Panc1 (cell line): ENCODE measurements around the gene NRP2. TPM values are rescaled to one million over a fixed set of nuclear protein-coding genes. Genes with fewer than 3 reads are reported as not detected.

Source experiments
- ATAC-seq: fragments of 200-7000 bp; cut with Tn5 transposase; 2 replicates; pipeline ENCODE4 v1.9.1; 2020; ENCODE audit warnings: mild to moderate bottlenecking, moderate library complexity
- BruUV-seq: library from RNA; stranded (reverse); fragments of 400-500 nt; replicated peaks from 2 replicates; lab custom pipeline; 2021; lab: Mats Ljungman, UMichigan
- CTCF ChIA-PET: fragments of 300-600 bp; sonication (Branson Sonifier 250); formaldehyde crosslinking; loops from one replicate; lab custom pipeline; 2022; ENCODE audit warnings: antibody characterized with exemption; lab: Charles Lee
- POLR2A ChIA-PET: fragments of 300-600 bp; sonication (Branson Sonifier 250); formaldehyde crosslinking; loops from one replicate; lab custom pipeline; 2022; ENCODE audit warnings: antibody characterized with exemption; lab: Charles Lee
- DNase-seq: peaks from one replicate; pipeline ENCODE4 v3.0.0-alpha.2; 2010; ENCODE audit warnings: low read depth, low spot score
- H3K27ac ChIP-seq: 2 replicates; pipeline ENCODE4 v1.5.1; 2011; ENCODE audit warnings: mild to moderate bottlenecking, low read length, inconsistent platforms
- H3K27me3 ChIP-seq: fragments of 200-500 bp; sonication (Bioruptor generic); 2 replicates; pipeline ENCODE4 v1.6.0; 2014; ENCODE audit warnings: low read length, inconsistent platforms; ENCODE audit not compliant: control insufficient read depth, insufficient read depth
- H3K36me3 ChIP-seq: fragments of 200-500 bp; sonication (Bioruptor generic); 2 replicates; pipeline ENCODE4 v1.5.1; 2014; ENCODE audit warnings: inconsistent platforms, mild to moderate bottlenecking, low read length, moderate library complexity; ENCODE audit not compliant: control insufficient read depth, insufficient read depth
- H3K4me1 ChIP-seq: 2 replicates; pipeline ENCODE4 v1.5.1; 2011; ENCODE audit warnings: inconsistent platforms, mild to moderate bottlenecking, low read length, moderate library complexity; ENCODE audit not compliant: control insufficient read depth, insufficient read depth
- H3K4me3 ChIP-seq, 2 experiments: 2 replicates each; pipeline ENCODE4 v1.5.1; 2011 to 2012; ENCODE audit warnings: low read depth in 2 of 2, low read length in 2 of 2, mild to moderate bottlenecking in 2 of 2, inconsistent platforms in 1 of 2, moderate library complexity in 1 of 2
- H3K9me3 ChIP-seq: fragments of 200-500 bp; sonication (Bioruptor generic); 2 replicates; pipeline ENCODE4 v1.5.1; 2014; ENCODE audit warnings: low read depth, mild to moderate bottlenecking, inconsistent platforms, low read length, moderate library complexity; ENCODE audit not compliant: control insufficient read depth, insufficient read depth
- POLR2AphosphoS5 ChIP-seq: IDR thresholded peaks from 2 replicates; pipeline ENCODE4 v1.6.1; 2012; ENCODE audit warnings: mild to moderate bottlenecking, low read depth, low read length, moderate library complexity
- SIN3A ChIP-seq: IDR thresholded peaks from 2 replicates; pipeline ENCODE4 v1.6.1; 2012; ENCODE audit warnings: low read depth, mild to moderate bottlenecking, low read length, moderate library complexity, borderline replicate concordance; ENCODE audit not compliant: insufficient read depth
- TCF7L2 ChIP-seq: IDR thresholded peaks from 2 replicates; pipeline ENCODE4 v1.6.1; 2011; ENCODE audit warnings: mild to moderate bottlenecking, low read depth, low read length, inconsistent platforms
- in situ Hi-C: cut with HindIII; loops from 2 replicates; pipeline ENCODE4 v1.10.0; 2016; ENCODE audit warnings: low sequenced_read_pairs, low pct_unique_long_range_greater_than_20kb
- intact Hi-C: fragments of 100-400 bp; cut with micrococcal nuclease; formaldehyde crosslinking; loops from one replicate; pipeline ENCODE4 v1.10.0; 2022; ENCODE audit not compliant: unreplicated experiment
- total RNA-seq: library from RNA; stranded (reverse); gene quantifications from one replicate; pipeline ENCODE4 v1.2.1, GENCODE V29; 2021; ENCODE audit not compliant: unreplicated experiment
- TF ChIP-seq, protein P1 (sequence below): fragments of 450-650 bp; IDR thresholded peaks from 2 replicates; pipeline ENCODE4 v1.5.1; 2017; ENCODE audit warnings: mild to moderate bottlenecking
- TF ChIP-seq, protein P2 (sequence below), 2 experiments: IDR thresholded peaks; 2 replicates each; pipeline ENCODE4 v1.6.1; 2011 to 2012; ENCODE audit warnings: low read depth in 2 of 2, control low read depth in 1 of 2, low read length in 1 of 2, mild to moderate bottlenecking in 1 of 2, moderate library complexity in 1 of 2; ENCODE audit not compliant: insufficient read depth in 1 of 2

The NRP2 gene
- total RNA-seq, 1 experiment from 2014 or later, result 6.7 TPM

DNA sequence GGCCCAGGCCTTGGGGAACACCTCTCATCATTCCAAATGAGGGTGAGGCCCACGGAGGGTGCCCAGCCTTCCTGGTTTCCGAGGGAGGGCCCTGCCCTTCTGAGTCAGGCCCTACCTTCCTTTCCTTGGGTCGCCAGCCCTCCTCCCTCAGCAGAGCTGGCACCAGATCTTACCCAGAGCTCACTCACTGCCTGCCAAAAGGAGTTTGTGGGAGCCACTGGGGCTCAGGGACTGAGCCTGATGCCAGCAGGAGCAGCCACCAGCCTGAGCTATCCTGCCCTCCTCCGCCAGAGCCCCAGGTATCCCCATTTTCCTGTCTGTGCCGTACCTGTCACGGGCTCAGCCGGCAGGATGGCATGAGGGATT lies 64.1 kb downstream of the NRP2 start:
- intact Hi-C loops (no loop called here), in situ Hi-C loops (no loop called here)
- DNase-seq (no peak), ATAC-seq (no peak)
- Histone ChIP-seq H3K36me3 (no peaks in the 10 kb centered on the region), H3K27ac (no peak overlapping the region), H3K4me1 (no peaks in the 10 kb centered on the region), H3K9me3 (no peaks in the 10 kb centered on the region), H3K4me3 (no peak overlapping the region), H3K27me3 (peaks cover 4% of the 10 kb centered on the region; the same call in 1 of the 2 replicates)
- ChIA-PET POLR2A (no interaction called here), CTCF (no interaction called here)
- no TSS peak for BruUV-seq
- TF ChIP-seq SIN3A, result no peak
- TF ChIP-seq TCF7L2, result no peak
- no peak for TF ChIP-seq POLR2AphosphoS5
- TF ChIP-seq, protein P1, sequence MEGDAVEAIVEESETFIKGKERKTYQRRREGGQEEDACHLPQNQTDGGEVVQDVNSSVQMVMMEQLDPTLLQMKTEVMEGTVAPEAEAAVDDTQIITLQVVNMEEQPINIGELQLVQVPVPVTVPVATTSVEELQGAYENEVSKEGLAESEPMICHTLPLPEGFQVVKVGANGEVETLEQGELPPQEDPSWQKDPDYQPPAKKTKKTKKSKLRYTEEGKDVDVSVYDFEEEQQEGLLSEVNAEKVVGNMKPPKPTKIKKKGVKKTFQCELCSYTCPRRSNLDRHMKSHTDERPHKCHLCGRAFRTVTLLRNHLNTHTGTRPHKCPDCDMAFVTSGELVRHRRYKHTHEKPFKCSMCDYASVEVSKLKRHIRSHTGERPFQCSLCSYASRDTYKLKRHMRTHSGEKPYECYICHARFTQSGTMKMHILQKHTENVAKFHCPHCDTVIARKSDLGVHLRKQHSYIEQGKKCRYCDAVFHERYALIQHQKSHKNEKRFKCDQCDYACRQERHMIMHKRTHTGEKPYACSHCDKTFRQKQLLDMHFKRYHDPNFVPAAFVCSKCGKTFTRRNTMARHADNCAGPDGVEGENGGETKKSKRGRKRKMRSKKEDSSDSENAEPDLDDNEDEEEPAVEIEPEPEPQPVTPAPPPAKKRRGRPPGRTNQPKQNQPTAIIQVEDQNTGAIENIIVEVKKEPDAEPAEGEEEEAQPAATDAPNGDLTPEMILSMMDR, result no peak
- TF ChIP-seq, protein P2, sequence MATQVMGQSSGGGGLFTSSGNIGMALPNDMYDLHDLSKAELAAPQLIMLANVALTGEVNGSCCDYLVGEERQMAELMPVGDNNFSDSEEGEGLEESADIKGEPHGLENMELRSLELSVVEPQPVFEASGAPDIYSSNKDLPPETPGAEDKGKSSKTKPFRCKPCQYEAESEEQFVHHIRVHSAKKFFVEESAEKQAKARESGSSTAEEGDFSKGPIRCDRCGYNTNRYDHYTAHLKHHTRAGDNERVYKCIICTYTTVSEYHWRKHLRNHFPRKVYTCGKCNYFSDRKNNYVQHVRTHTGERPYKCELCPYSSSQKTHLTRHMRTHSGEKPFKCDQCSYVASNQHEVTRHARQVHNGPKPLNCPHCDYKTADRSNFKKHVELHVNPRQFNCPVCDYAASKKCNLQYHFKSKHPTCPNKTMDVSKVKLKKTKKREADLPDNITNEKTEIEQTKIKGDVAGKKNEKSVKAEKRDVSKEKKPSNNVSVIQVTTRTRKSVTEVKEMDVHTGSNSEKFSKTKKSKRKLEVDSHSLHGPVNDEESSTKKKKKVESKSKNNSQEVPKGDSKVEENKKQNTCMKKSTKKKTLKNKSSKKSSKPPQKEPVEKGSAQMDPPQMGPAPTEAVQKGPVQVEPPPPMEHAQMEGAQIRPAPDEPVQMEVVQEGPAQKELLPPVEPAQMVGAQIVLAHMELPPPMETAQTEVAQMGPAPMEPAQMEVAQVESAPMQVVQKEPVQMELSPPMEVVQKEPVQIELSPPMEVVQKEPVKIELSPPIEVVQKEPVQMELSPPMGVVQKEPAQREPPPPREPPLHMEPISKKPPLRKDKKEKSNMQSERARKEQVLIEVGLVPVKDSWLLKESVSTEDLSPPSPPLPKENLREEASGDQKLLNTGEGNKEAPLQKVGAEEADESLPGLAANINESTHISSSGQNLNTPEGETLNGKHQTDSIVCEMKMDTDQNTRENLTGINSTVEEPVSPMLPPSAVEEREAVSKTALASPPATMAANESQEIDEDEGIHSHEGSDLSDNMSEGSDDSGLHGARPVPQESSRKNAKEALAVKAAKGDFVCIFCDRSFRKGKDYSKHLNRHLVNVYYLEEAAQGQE (IDR thresholded peaks at IDR 0.05; ENCODE audit: insufficient read depth in 1 of 2, low read depth in 2 of 2, low read length in 1 of 2), result no peak

DNA sequence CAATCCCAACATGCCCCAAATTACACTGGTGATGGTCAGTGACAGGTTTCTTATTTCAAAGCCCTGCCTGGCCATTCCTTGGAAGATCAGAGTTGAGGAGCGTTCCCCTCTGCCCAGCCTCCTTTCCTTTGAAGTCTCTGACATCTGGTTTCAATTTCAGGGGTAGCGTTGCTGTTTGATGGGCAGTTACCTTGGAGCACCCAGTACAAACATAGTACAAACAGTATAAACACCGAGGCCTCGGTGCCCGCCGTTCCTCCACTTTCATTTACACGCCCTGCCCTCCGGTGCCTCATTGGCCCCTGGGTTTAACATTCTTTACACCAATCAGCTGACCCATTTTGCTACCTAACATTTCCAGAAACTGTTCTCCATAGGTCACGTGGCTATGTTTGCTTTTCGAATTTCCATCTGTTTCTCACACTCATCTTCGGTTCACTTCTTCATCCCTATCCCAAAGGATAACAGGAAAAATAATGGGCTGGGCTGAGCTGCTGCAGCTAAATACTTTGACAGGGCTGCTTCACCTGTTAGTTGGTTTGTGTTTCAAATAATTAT lies 65.6 kb downstream of the NRP2 start:
- H3K4me1 ChIP-seq, result no peaks in the 10 kb centered on the region
- H3K27me3 ChIP-seq, result peaks cover 4% of the 10 kb centered on the region; the same call in 1 of the 2 replicates
- H3K36me3 ChIP-seq, result no peaks in the 10 kb centered on the region
- no peak overlapping the region for H3K27ac ChIP-seq
- ChIA-PET POLR2A (no interaction called here), CTCF (no interaction called here)
- no peak overlapping the region for H3K4me3 ChIP-seq
- no peak for TF ChIP-seq POLR2AphosphoS5
- no peak for TF ChIP-seq TCF7L2
- TF ChIP-seq SIN3A, result no peak
- TF ChIP-seq, protein P2 (IDR thresholded peaks at IDR 0.05; ENCODE audit: insufficient read depth in 1 of 2, low read depth in 2 of 2, low read length in 1 of 2), result no peak
- TF ChIP-seq, protein P1, result no peak
- H3K9me3 ChIP-seq, result no peaks in the 10 kb centered on the region
- BruUV-seq, result no TSS peak
- ATAC-seq (no peak), DNase-seq (no peak)
- intact Hi-C loops (no loop called here), in situ Hi-C loops (no loop called here)
